Thoracic aorta (tissue), 2 donors: Measurements from ENCODE around the gene CBARP. TPM values are rescaled to one million over a fixed set of nuclear protein-coding genes. Genes with fewer than 3 reads are reported as not detected.
A peak's percentile ranks its signal among the peaks of the same experiment; 100 is the strongest.
"Not testable (repeated sequence)": the region's sequence is repeated elsewhere in the genome, so short reads cannot be mapped to it uniquely, and the experiment has no call there.

Experiments
- ATAC-seq: fragments of 150-250 bp; one replicate; pipeline ENCODE4 v1.8.0; 2017; ENCODE audit warnings: low read depth; ENCODE audit not compliant: insufficient number of reproducible peaks, low FRiP score
- DNase-seq: peaks from one replicate; pipeline ENCODE4 v3.0.0-alpha.2; 2020; ENCODE audit warnings: low spot score
- H3K27ac ChIP-seq, 2 donors: fragments of 200-600 bp; sonication (generic); 1 replicate in 1 of 2; 2 replicates in 1 of 2; pipeline ENCODE4 v1.5.1; 2016; ENCODE audit warnings: mild to moderate bottlenecking in 2 of 2, moderate library complexity in 2 of 2
- H3K27me3 ChIP-seq: fragments of 200-600 bp; sonication (generic); replicated peaks from 2 replicates; pipeline ENCODE4 v1.6.0; 2016; ENCODE audit warnings: mild to moderate bottlenecking; ENCODE audit not compliant: insufficient read depth
- H3K36me3 ChIP-seq: fragments of 200-600 bp; sonication (generic); one replicate; pipeline ENCODE4 v1.5.1; 2016
- H3K4me1 ChIP-seq, 2 donors: fragments of 200-600 bp; sonication (generic); 1 replicate in 1 of 2; 2 replicates in 1 of 2; pipeline versions ENCODE4 v1.5.1 to v1.6.0; 2016; ENCODE audit warnings: low read depth in 2 of 2, mild to moderate bottlenecking in 1 of 2; ENCODE audit not compliant: control insufficient read depth in 1 of 2
- H3K4me3 ChIP-seq: fragments of 200-600 bp; sonication (generic); 2 replicates; pipeline ENCODE4 v1.5.1; 2016; ENCODE audit warnings: mild to moderate bottlenecking
- H3K9me3 ChIP-seq: fragments of 200-600 bp; sonication (generic); 2 replicates; pipeline ENCODE4 v1.5.1; 2016
- total RNA-seq, 2 donors: library from RNA; depleted of rRNA; stranded (reverse); fragments of >200 nt; gene quantifications; one replicate each; pipeline versions ENCODE4 v1.1.0 to v1.2.3, GENCODE V29; 2016
- TF ChIP-seq, protein P1 (sequence below): fragments of 200-600 bp; sonication (generic); IDR thresholded peaks from one replicate; pipeline ENCODE4 v1.5.1; 2019; ENCODE audit warnings: antibody characterized with exemption

CBARP gene
- total RNA-seq, 2 donors from 2014 or later, result 0.27 to 1.9 TPM

DNA sequence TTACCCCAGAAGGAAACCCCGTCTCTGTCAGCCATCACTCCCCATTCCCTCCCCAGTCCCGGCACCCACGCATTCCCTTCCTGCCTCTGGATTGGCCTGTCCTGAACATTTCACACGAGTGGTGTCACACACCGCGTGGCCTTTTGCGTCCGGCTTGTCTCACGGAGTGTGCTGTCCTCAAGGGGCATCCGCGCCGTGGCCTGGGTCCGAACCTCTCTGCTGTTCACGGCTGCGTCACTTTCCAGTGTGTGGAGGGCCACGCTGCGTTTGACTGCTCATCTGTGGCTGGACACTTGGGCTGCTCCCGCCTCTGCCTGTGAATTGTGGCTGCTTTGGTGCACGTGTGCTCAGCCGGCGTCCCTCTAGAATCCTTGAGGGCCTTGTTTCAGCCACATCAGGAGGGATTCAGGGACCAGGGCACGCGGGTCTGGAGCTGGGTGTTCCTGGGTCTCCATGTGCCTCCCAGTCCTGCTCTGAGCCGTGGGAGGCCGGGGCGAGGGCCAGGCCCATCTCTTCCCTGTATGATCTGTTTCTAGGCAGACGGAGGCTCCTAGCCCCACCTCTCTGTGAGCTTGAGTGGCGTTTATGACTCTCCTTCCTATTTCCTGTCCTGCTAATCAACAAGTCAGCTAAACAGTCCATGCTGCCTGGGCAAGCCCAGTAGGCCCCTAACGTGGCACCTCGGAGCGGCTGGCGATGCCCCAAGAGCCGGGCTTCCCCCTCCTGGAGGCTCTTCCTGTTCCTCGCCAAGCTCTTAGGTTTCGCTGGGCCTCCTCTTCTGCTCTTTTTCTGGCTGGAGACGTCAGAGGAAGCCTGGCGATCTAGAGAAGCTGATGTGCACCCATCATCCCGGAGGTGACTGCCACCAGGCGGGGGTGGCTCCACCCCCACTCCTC is 24.2 kb downstream of the CBARP start:
- peak; percentile 17 for ATAC-seq
- Histone ChIP-seq H3K9me3 (no peaks in the 10 kb centered on the region), H3K27me3 (no peaks in the 10 kb centered on the region), H3K4me3 (peak overlapping the region; percentile 56), H3K27ac (peak overlapping the region; percentile 96 to 97), H3K4me1 (peaks cover 59 to 72% of the 10 kb centered on the region in 2 donors), H3K36me3 (no peaks in the 10 kb centered on the region)
- no peak for DNase-seq
- TF ChIP-seq, protein P1, sequence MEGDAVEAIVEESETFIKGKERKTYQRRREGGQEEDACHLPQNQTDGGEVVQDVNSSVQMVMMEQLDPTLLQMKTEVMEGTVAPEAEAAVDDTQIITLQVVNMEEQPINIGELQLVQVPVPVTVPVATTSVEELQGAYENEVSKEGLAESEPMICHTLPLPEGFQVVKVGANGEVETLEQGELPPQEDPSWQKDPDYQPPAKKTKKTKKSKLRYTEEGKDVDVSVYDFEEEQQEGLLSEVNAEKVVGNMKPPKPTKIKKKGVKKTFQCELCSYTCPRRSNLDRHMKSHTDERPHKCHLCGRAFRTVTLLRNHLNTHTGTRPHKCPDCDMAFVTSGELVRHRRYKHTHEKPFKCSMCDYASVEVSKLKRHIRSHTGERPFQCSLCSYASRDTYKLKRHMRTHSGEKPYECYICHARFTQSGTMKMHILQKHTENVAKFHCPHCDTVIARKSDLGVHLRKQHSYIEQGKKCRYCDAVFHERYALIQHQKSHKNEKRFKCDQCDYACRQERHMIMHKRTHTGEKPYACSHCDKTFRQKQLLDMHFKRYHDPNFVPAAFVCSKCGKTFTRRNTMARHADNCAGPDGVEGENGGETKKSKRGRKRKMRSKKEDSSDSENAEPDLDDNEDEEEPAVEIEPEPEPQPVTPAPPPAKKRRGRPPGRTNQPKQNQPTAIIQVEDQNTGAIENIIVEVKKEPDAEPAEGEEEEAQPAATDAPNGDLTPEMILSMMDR, result no peak

DNA sequence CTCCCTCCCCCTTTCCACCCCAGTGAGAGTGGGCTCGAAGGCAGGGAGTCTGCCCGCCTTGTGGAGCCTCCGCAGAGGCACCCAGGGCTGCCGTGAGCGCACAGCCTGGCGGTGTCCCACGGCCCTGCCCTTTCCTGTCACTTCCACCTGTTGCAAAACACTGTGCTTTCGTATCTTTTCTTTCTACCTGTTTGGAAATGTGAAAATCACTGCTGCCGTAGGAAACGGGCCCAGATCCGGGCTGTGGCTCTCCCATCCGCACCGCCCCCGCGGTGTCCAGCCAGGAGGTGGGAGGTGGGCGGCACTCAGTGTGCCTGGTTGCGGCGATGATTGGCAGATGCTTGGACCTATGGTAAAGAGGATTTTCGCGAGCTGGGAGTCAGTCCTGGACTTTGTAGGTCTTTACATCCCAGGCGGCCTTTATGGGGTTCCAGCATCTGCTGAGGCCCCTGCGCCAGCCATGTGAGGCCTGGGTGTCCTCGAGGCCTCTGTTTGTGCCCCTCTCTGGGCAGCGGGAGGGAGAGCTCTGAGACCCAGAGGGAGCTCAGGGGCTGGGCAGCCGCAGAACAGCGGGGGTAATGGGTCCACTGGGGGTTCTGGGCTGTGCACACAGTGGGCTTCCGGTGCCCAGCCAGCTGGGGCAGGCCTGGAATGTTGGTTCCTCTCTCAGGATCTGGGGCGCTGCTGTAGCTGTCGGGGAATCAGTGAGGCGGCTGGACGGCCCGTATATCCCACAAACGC is 26.1 kb downstream of the CBARP start:
- H3K4me3 ChIP-seq, result no peak overlapping the region
- H3K27ac ChIP-seq, result peak overlapping the region in 1 of 2 donors; percentile 37
- H3K4me1 ChIP-seq, result peaks cover 55 to 68% of the 10 kb centered on the region in 2 donors
- no peak for ATAC-seq
- no peaks in the 10 kb centered on the region for H3K27me3 ChIP-seq
- H3K9me3 ChIP-seq, result no peaks in the 10 kb centered on the region
- no peaks in the 10 kb centered on the region for H3K36me3 ChIP-seq
- TF ChIP-seq, protein P1, result no peak
- DNase-seq, result no peak

DNA sequence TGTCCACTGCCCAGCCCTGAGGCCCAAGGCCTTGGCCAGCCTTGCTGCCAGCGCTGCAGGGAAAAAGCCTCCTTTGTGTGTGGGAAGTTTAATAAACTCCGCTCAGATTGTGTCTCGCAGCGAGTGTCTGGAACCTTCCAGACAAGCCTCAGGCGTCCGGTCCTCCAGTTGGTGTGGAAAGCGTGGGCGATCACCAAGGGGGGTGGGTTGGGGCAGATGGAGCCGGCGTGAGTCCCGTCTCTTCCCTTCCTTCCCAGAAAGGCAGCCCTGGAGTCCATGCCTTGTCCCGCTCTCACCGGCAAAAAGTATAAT is 27.6 kb downstream of the CBARP start:
- H3K9me3 ChIP-seq, result no peaks in the 10 kb centered on the region
- H3K4me1 ChIP-seq, result peaks cover 41 to 55% of the 10 kb centered on the region in 2 donors
- ATAC-seq, result no peak
- DNase-seq, result no peak
- TF ChIP-seq, protein P1, result no peak
- no peak overlapping the region for H3K4me3 ChIP-seq
- H3K36me3 ChIP-seq, result no peaks in the 10 kb centered on the region
- no peaks in the 10 kb centered on the region for H3K27me3 ChIP-seq
- peak overlapping the region in 1 of 2 donors; percentile 9 for H3K27ac ChIP-seq

DNA sequence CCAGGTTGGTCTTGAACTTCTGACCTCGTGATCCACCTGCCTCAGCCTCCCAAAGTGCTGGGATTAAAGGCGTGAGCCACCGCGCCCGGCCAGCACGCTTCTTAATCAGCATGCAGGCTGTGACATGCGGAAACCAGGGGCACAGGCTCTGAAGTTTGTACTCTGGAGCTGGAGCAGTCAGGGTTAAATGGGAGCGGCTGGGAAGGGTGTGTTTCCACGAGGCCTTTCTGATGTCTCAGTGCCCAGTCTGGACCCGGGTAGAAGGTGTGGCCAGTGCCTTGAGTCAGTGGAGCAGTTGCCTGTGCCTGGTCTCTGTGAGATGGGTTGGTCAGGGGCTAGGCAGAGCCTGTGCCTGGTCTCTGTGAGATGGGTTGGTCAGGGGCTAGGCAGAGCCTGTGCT is 29.0 kb downstream of the CBARP start:
- not testable (repeated sequence) for DNase-seq, ATAC-seq, H3K9me3 ChIP-seq, H3K36me3 ChIP-seq, H3K27me3 ChIP-seq
- peak overlapping the region in 1 of 2 donors; percentile 15 for H3K27ac ChIP-seq
- H3K4me3 ChIP-seq, result peak overlapping the region; percentile 28
- peaks cover 31 to 45% of the 10 kb centered on the region in 2 donors for H3K4me1 ChIP-seq

DNA sequence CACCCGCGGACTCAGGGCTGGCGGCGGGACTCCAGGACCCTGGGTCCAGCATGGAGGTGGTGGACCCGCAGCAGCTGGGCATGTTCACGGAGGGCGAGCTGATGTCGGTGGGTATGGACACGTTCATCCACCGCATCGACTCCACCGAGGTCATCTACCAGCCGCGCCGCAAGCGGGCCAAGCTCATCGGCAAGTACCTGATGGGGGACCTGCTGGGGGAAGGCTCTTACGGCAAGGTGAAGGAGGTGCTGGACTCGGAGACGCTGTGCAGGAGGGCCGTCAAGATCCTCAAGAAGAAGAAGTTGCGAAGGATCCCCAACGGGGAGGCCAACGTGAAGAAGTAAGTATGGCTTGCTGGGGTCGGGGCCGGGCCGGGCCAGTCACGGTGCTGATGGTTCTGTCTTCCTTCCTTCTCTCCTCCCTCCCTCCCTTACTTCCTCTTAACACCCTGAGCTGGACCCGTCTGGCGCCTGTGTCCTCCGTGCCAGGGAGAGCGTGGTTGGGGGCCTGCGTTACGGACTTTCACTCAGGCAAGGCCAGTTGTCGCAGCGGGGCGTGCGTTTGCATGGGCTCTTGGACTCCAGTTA is 30.8 kb downstream of the CBARP start:
- Histone ChIP-seq H3K4me1 (peaks cover 24 to 37% of the 10 kb centered on the region in 2 donors), H3K4me3 (peak overlapping the region; percentile 86), H3K27me3 (no peaks in the 10 kb centered on the region), H3K9me3 (no peaks in the 10 kb centered on the region), H3K27ac (peak overlapping the region; percentile 85 to 90), H3K36me3 (no peaks in the 10 kb centered on the region)
- TF ChIP-seq, protein P1, result no peak
- ATAC-seq (peak; percentile 2), DNase-seq (no peak)
